Hepatocyte (in vitro differentiated cells): ENCODE results near the gene PHACTR3. TPM values are rescaled to one million over a fixed set of nuclear protein-coding genes. Genes with fewer than 3 reads are reported as not detected.

ENCODE experiments used
- DNase-seq: peaks from one replicate; pipeline ENCODE4 v3.0.0-alpha.2; 2016; ENCODE audit warnings: low spot score
- H2AFZ ChIP-seq: fragments of 200-600 bp; sonication (generic); 2 replicates; pipeline ENCODE4 v1.6.0; 2016; ENCODE audit warnings: antibody characterized with exemption, mild to moderate bottlenecking
- H3K27ac ChIP-seq: fragments of 200-600 bp; sonication (generic); 2 replicates; pipeline ENCODE4 v1.5.1; 2016; ENCODE audit warnings: mild to moderate bottlenecking
- H3K27me3 ChIP-seq: fragments of 200-600 bp; sonication (generic); 2 replicates; pipeline ENCODE4 v1.6.1; 2016
- H3K36me3 ChIP-seq: fragments of 200-600 bp; sonication (generic); replicated peaks from 2 replicates; pipeline ENCODE4 v1.5.1; 2016; ENCODE audit warnings: low read depth; ENCODE audit not compliant: insufficient read depth
- H3K4me1 ChIP-seq: fragments of 200-600 bp; sonication (generic); 2 replicates; pipeline ENCODE4 v1.5.1; 2016; ENCODE audit warnings: mild to moderate bottlenecking, moderate library complexity; ENCODE audit not compliant: insufficient read depth
- H3K4me2 ChIP-seq: fragments of 200-600 bp; sonication (generic); 2 replicates; pipeline ENCODE4 v1.6.0; 2016
- H3K4me3 ChIP-seq: fragments of 200-600 bp; sonication (generic); 2 replicates; pipeline ENCODE4 v1.5.1; 2016; ENCODE audit warnings: mild to moderate bottlenecking
- H3K79me2 ChIP-seq: fragments of 200-600 bp; sonication (generic); 2 replicates; pipeline ENCODE4 v1.6.0; 2017; ENCODE audit warnings: mild to moderate bottlenecking
- H3K9me2 ChIP-seq: fragments of 200-600 bp; sonication (generic); replicated peaks from 2 replicates; pipeline ENCODE4 v1.6.0; 2017; ENCODE audit warnings: mild to moderate bottlenecking; ENCODE audit not compliant: insufficient read depth
- H3K9me3 ChIP-seq: fragments of 200-600 bp; sonication (generic); 2 replicates; pipeline ENCODE4 v1.5.1; 2016; ENCODE audit warnings: low read depth, mild to moderate bottlenecking
- H4K20me1 ChIP-seq: fragments of 200-600 bp; sonication (generic); 2 replicates; pipeline ENCODE4 v1.6.0; 2016; ENCODE audit warnings: mild to moderate bottlenecking; ENCODE audit not compliant: insufficient read depth, poor library complexity, severe bottlenecking
- CTCF ChIP-seq: fragments of 200-600 bp; sonication (generic); IDR thresholded peaks from 2 replicates; pipeline ENCODE4 v1.5.1; 2016; ENCODE audit warnings: antibody characterized with exemption, mild to moderate bottlenecking; ENCODE audit not compliant: poor library complexity
- EZH2 ChIP-seq: fragments of 200-600 bp; sonication (generic); IDR thresholded peaks from 2 replicates; pipeline ENCODE4 v1.6.1; 2016; ENCODE audit warnings: antibody characterized with exemption, mild to moderate bottlenecking, borderline replicate concordance
- EZH2phosphoT487 ChIP-seq: fragments of 200-600 bp; sonication (generic); IDR thresholded peaks from one replicate; pipeline ENCODE4 v1.6.1; 2018; ENCODE audit warnings: antibody characterized with exemption, mild to moderate bottlenecking, low read depth, moderate library complexity; ENCODE audit not compliant: unreplicated experiment, severe bottlenecking
- WGBS: methylation state at CpG from one replicate; pipeline ENCODE4 v1.1.6; 2016; ENCODE audit warnings: low lambda C conversion rate; ENCODE audit errors: missing lambda C conversion rate; 5-methylcytosine and 5-hydroxymethylcytosine counted together
- polyA plus RNA-seq: library from polyadenylated mRNA; unstranded; fragments of >200 nt; fragmentation: Nextera tagmentation; extraction: Ambion mirVana; gene quantifications from 2 replicates; pipeline ENCODE4 v1.2.1, GENCODE V29; 2016
- total RNA-seq: library from RNA; depleted of rRNA; stranded (reverse); fragments of >200 nt; gene quantifications from 2 replicates; pipeline ENCODE4 v1.2.3, GENCODE V29; 2014

The PHACTR3 gene
- total and polyA plus RNA-seq, 2 experiments from 2014 or later, result 5.2 to 7.5 TPM

- H3K36me3 ChIP-seq, result no peaks in the 10 kb centered on the region
- DNase-seq, result no peak
- no peaks in the 10 kb centered on the region for H3K79me2 ChIP-seq
- no peak overlapping the region for H3K4me3 ChIP-seq
- no peaks in the 10 kb centered on the region for H3K27me3 ChIP-seq
- no peaks in the 10 kb centered on the region for H4K20me1 ChIP-seq
- H3K4me1 ChIP-seq, result no peaks in the 10 kb centered on the region
- no peaks in the 10 kb centered on the region for H3K9me2 ChIP-seq
- H3K27ac ChIP-seq, result no peak overlapping the region
- no peak overlapping the region for H3K4me2 ChIP-seq
- WGBS, result 82% methylated on average over 12 of the region's 12 CpGs
- TF ChIP-seq CTCF, result no peak
- no peak for TF ChIP-seq EZH2phosphoT487
- TF ChIP-seq EZH2, result no peak
- H3K9me3 ChIP-seq, result no peaks in the 10 kb centered on the region
- no peak overlapping the region for H2AFZ ChIP-seq
Measured at GRCh38 chr20:59778615-59779200, 174.4 kb downstream of the PHACTR3 start.

GRCh38 chr20:59779656-59780380 lies 175.5 kb downstream of the PHACTR3 start:
- Histone ChIP-seq H3K9me2 (no peaks in the 10 kb centered on the region), H3K9me3 (no peaks in the 10 kb centered on the region), H3K27me3 (no peaks in the 10 kb centered on the region), H3K27ac (no peak overlapping the region), H4K20me1 (no peaks in the 10 kb centered on the region), H2AFZ (no peak overlapping the region), H3K4me3 (no peak overlapping the region), H3K4me2 (no peak overlapping the region), H3K36me3 (no peaks in the 10 kb centered on the region), H3K79me2 (no peaks in the 10 kb centered on the region), H3K4me1 (no peaks in the 10 kb centered on the region)
- WGBS, result 66% methylated on average over 10 of the region's 10 CpGs
- no peak for DNase-seq
- TF ChIP-seq CTCF (no peak), EZH2 (no peak)

- Histone ChIP-seq H3K4me1 (peaks cover 3% of the 10 kb centered on the region), H3K27me3 (no peaks in the 10 kb centered on the region), H3K4me2 (no peak overlapping the region), H3K9me3 (no peaks in the 10 kb centered on the region), H3K79me2 (no peaks in the 10 kb centered on the region), H4K20me1 (no peaks in the 10 kb centered on the region), H3K36me3 (no peaks in the 10 kb centered on the region), H2AFZ (no peak overlapping the region), H3K4me3 (no peak overlapping the region), H3K27ac (no peak overlapping the region), H3K9me2 (no peaks in the 10 kb centered on the region)
- TF ChIP-seq EZH2phosphoT487 (no peak), EZH2 (no peak), CTCF (no peak)
- WGBS, result 91% methylated on average over 12 of the region's 12 CpGs
- no peak for DNase-seq
Measured at GRCh38 chr20:59780494-59781185, 176.3 kb downstream of the PHACTR3 start.
